H1 (cell line): Measurements from ENCODE around the gene TNFAIP1. TPM values are rescaled to one million over a fixed set of nuclear protein-coding genes. Genes with fewer than 3 reads are reported as not detected.

ENCODE experiments used
- CTCF ChIA-PET: fragments of 300-600 bp; sonication (Branson Sonifier 250); formaldehyde crosslinking; loops from one replicate; lab custom pipeline; 2021; ENCODE audit not compliant: partially characterized antibody; lab: Charles Lee
- POLR2A ChIA-PET: fragments of 300-600 bp; sonication (Branson Sonifier 250); formaldehyde crosslinking; loops from one replicate; lab custom pipeline; 2021; ENCODE audit warnings: inconsistent platforms; ENCODE audit not compliant: partially characterized antibody; lab: Charles Lee
- DNase-seq, 2 experiments: peaks; one replicate each; pipeline versions ENCODE4 v3.0.0 to v3.0.0-alpha.2; 2010 to 2022; ENCODE audit warnings: low spot score in 2 of 2, low read depth in 1 of 2, mixed read lengths in 1 of 2
- FAIRE-seq: peaks from 2 replicates; lab custom pipeline; 2011; peaks lifted over from hg19 to GRCh38; lab: Jason Lieb, UNC
- H2AFZ ChIP-seq: 2 replicates; pipeline ENCODE4 v1.8.1; 2012; ENCODE audit warnings: low read length, inconsistent platforms
- H2AK5ac ChIP-seq: 2 replicates; pipeline ENCODE4 v1.6.1; 2013; ENCODE audit warnings: low read depth, low read length
- H2BK120ac ChIP-seq: replicated peaks from 2 replicates; pipeline ENCODE3; 2013; ENCODE audit warnings: low read depth, low read length, inconsistent platforms
- H2BK12ac ChIP-seq: 2 replicates; pipeline ENCODE4 v1.6.1; 2013; ENCODE audit warnings: low read depth, low read length
- H2BK15ac ChIP-seq: 2 replicates; pipeline ENCODE4 v1.6.1; 2013; ENCODE audit warnings: low read length
- H2BK20ac ChIP-seq: 2 replicates; pipeline ENCODE4 v1.6.1; 2013; ENCODE audit warnings: low read length
- H2BK5ac ChIP-seq: 2 replicates; pipeline ENCODE4 v1.6.1; 2013; ENCODE audit warnings: low read depth, low read length
- H3K14ac ChIP-seq: 2 replicates; pipeline ENCODE4 v1.6.1; 2013; ENCODE audit warnings: inconsistent platforms; ENCODE audit not compliant: insufficient read length
- H3K18ac ChIP-seq: 2 replicates; pipeline ENCODE4 v1.6.1; 2013; ENCODE audit warnings: low read length; ENCODE audit errors: extremely low read depth
- H3K23ac ChIP-seq: 2 replicates; pipeline ENCODE4 v1.6.1; 2013; ENCODE audit warnings: inconsistent platforms; ENCODE audit not compliant: insufficient read length
- H3K23me2 ChIP-seq: 2 replicates; pipeline ENCODE4 v1.6.1; 2013; ENCODE audit warnings: low read depth, low read length
- H3K27ac ChIP-seq: 2 replicates; pipeline ENCODE4 v1.6.1; 2011; ENCODE audit warnings: low read depth, low read length, inconsistent platforms
- H3K27me3 ChIP-seq, 4 experiments: replicated peaks in 1 of 4; 1 replicate in 1 of 4; 2 replicates in 3 of 4; pipeline versions ENCODE4 v1.6.1 to v1.8.1; 2011 to 2013; ENCODE audit warnings: low read length in 3 of 4, mild to moderate bottlenecking in 3 of 4, inconsistent platforms in 2 of 4, mixed read lengths in 2 of 4, moderate library complexity in 1 of 4; ENCODE audit not compliant: control insufficient read depth in 3 of 4, insufficient read depth in 3 of 4; ENCODE audit errors: extremely low read depth in 1 of 4
- H3K36me3 ChIP-seq, 4 experiments: 2 replicates each; pipeline versions ENCODE4 v1.6.1 to v1.8.1; 2011 to 2013; ENCODE audit warnings: mild to moderate bottlenecking in 4 of 4, low read length in 3 of 4, moderate library complexity in 2 of 4, control low read depth in 1 of 4, inconsistent platforms in 1 of 4; ENCODE audit not compliant: insufficient read depth in 4 of 4, control insufficient read depth in 2 of 4
- H3K4ac ChIP-seq: replicated peaks from 2 replicates; pipeline ENCODE3; 2013; ENCODE audit warnings: low read length, low read depth, mixed read lengths, inconsistent platforms; ENCODE audit not compliant: insufficient read length
- H3K4me1 ChIP-seq, 4 experiments: replicated peaks in 1 of 4; 1 replicate in 1 of 4; 2 replicates in 3 of 4; pipeline versions ENCODE4 v1.6.1 to v1.8.1; 2011 to 2013; ENCODE audit warnings: low read length in 3 of 4, inconsistent platforms in 2 of 4, mixed read lengths in 1 of 4; ENCODE audit not compliant: insufficient read depth in 4 of 4, control insufficient read depth in 3 of 4
- H3K4me2 ChIP-seq, 2 experiments: 2 replicates each; pipeline versions ENCODE4 v1.6.1 to v1.8.1; 2011 to 2013; ENCODE audit warnings: low read depth in 2 of 2, low read length in 2 of 2, control low read depth in 1 of 2, inconsistent platforms in 1 of 2, mild to moderate bottlenecking in 1 of 2; ENCODE audit not compliant: insufficient read depth in 1 of 2
- H3K4me3 ChIP-seq, 4 experiments: fragments of 200-600, 300-600 bp in 1 of 4; sonication (generic), shearing (Covaris generic), sonication (Bioruptor Twin) in 1 of 4; 2 replicates each; pipeline versions ENCODE4 v1.5.1 to v1.8.1; 2011 to 2016; ENCODE audit warnings: low read length in 4 of 4, low read depth in 3 of 4, control low read depth in 2 of 4, inconsistent platforms in 2 of 4, mild to moderate bottlenecking in 2 of 4, mixed read lengths in 1 of 4, moderate library complexity in 1 of 4; ENCODE audit not compliant: insufficient read depth in 2 of 4; ENCODE audit errors: extremely low read depth in 1 of 4
- H3K56ac ChIP-seq: replicated peaks from 2 replicates; pipeline ENCODE3; 2013; ENCODE audit warnings: low read depth, mild to moderate bottlenecking, mixed read lengths, low read length, inconsistent platforms; ENCODE audit not compliant: insufficient read length
- H3K79me1 ChIP-seq: 2 replicates; pipeline ENCODE4 v1.6.1; 2013; ENCODE audit warnings: low read depth, low read length, control low read depth
- H3K79me2 ChIP-seq, 2 experiments: 2 replicates each; pipeline versions ENCODE4 v1.6.1 to v1.8.1; 2012 to 2013; ENCODE audit warnings: low read length in 2 of 2, mild to moderate bottlenecking in 2 of 2, inconsistent platforms in 1 of 2; ENCODE audit not compliant: insufficient read depth in 2 of 2, control insufficient read depth in 1 of 2
- H3K9ac ChIP-seq, 4 experiments: replicated peaks in 1 of 4; 1 replicate in 1 of 4; 2 replicates in 3 of 4; pipeline versions ENCODE4 v1.6.1 to v1.8.1; 2011 to 2013; ENCODE audit warnings: low read depth in 3 of 4, low read length in 3 of 4, control low read depth in 2 of 4, mild to moderate bottlenecking in 2 of 4, moderate library complexity in 2 of 4, inconsistent platforms in 1 of 4; ENCODE audit errors: extremely low read depth in 1 of 4
- H3K9me3 ChIP-seq, 2 experiments: 2 replicates each; pipeline versions ENCODE4 v1.6.1 to v1.8.1; 2012 to 2013; ENCODE audit warnings: mild to moderate bottlenecking in 2 of 2, moderate library complexity in 2 of 2, control low read depth in 1 of 2, inconsistent platforms in 1 of 2, low read depth in 1 of 2, low read length in 1 of 2, mixed read lengths in 1 of 2; ENCODE audit not compliant: insufficient read depth in 2 of 2
- H4K20me1 ChIP-seq, 2 experiments: replicated peaks in 1 of 2; 2 replicates each; pipeline versions ENCODE3 to v1.8.1; 2011 to 2013; ENCODE audit warnings: inconsistent platforms in 2 of 2, low read length in 2 of 2, mild to moderate bottlenecking in 1 of 2; ENCODE audit not compliant: insufficient read depth in 2 of 2, control insufficient read depth in 1 of 2
- H4K5ac ChIP-seq: 2 replicates; pipeline ENCODE4 v1.6.1; 2013; ENCODE audit warnings: low read length, low read depth, mixed read lengths, inconsistent platforms; ENCODE audit not compliant: insufficient read length
- H4K8ac ChIP-seq: 2 replicates; pipeline ENCODE4 v1.8.0; 2013; ENCODE audit warnings: mild to moderate bottlenecking, moderate library complexity, low read length, inconsistent platforms; ENCODE audit not compliant: insufficient read depth; ENCODE audit errors: extremely low read depth
- H4K91ac ChIP-seq: replicated peaks from 2 replicates; pipeline ENCODE3; 2013; ENCODE audit warnings: low read length, mixed read lengths, inconsistent platforms; ENCODE audit not compliant: insufficient read length
- ATF2 ChIP-seq: IDR thresholded peaks from 2 replicates; pipeline ENCODE4 v1.6.1; 2012; ENCODE audit warnings: low read length, inconsistent platforms
- BCL11A ChIP-seq, 2 experiments: IDR thresholded peaks; one replicate each; pipeline ENCODE4 v1.6.1; 2011; ENCODE audit warnings: low read depth in 2 of 2, low read length in 2 of 2, mild to moderate bottlenecking in 2 of 2
- CBX8 ChIP-seq: fragments of 300-800, 300-1000 bp; sonication (generic); IDR thresholded peaks from 2 replicates; pipeline ENCODE4 v1.7.1; 2016; ENCODE audit warnings: low read depth, low read length, borderline replicate concordance
- CEBPB ChIP-seq: IDR thresholded peaks from 2 replicates; pipeline ENCODE4 v1.6.1; 2012; ENCODE audit warnings: low read depth, low read length
- E2F6 ChIP-seq: IDR thresholded peaks from 2 replicates; pipeline ENCODE4 v1.6.1; 2012; ENCODE audit warnings: inconsistent platforms
- HDAC6 ChIP-seq: IDR thresholded peaks from one replicate; pipeline ENCODE4 v1.7.1; 2012; ENCODE audit warnings: low read depth, mild to moderate bottlenecking, inconsistent platforms, low read length, moderate library complexity
- NANOG ChIP-seq: IDR thresholded peaks from 2 replicates; pipeline ENCODE4 v1.6.1; 2011; ENCODE audit warnings: low read length, low read depth, mild to moderate bottlenecking, inconsistent platforms; ENCODE audit not compliant: insufficient read depth, poor library complexity, severe bottlenecking
- PHF8 ChIP-seq: fragments of 200-600 bp; sonication (generic); conservative IDR thresholded peaks from 2 replicates; pipeline ENCODE4 v1.7.1; 2012; ENCODE audit warnings: low read depth, mild to moderate bottlenecking, inconsistent platforms, low read length, moderate library complexity
- RXRA ChIP-seq: IDR thresholded peaks from 2 replicates; pipeline ENCODE4 v1.6.1; 2011; ENCODE audit warnings: low read depth, mild to moderate bottlenecking, low read length, moderate library complexity; ENCODE audit not compliant: insufficient read depth
- USF2 ChIP-seq: IDR thresholded peaks from 2 replicates; pipeline ENCODE4 v1.6.1; 2011; ENCODE audit warnings: low read length, improper control_type of control experiment
- WGBS, 2 experiments: shearing (Covaris generic) in 1 of 2; methylation state at CpG; one replicate each; pipeline versions ENCODE4 v1.1.6 to v1.1.7; 2013 to 2015; ENCODE audit warnings: low lambda C conversion rate in 2 of 2, mixed read lengths in 2 of 2, inconsistent platforms in 1 of 2, low coverage in 1 of 2, missing lambda C conversion rate in 1 of 2; ENCODE audit not compliant: insufficient replicate concordance in 2 of 2, insufficient coverage in 1 of 2, insufficient read length in 1 of 2; ENCODE audit errors: extremely low coverage in 1 of 2, missing lambda C conversion rate in 1 of 2; 5-methylcytosine and 5-hydroxymethylcytosine counted together
- polyA plus RNA-seq, 7 experiments: library from polyadenylated mRNA; depleted of rRNA in 3 of 7; stranded (reverse) in 5 of 7; unstranded in 2 of 7; fragments of >200 nt in 5 of 7; fragments of 200-250 nt in 2 of 7; gene quantifications; 1 replicate in 5 of 7; 2 replicates in 1 of 7; 4 replicates in 1 of 7; pipeline versions ENCODE4 v1.2.1 to v1.2.3, GENCODE V29; 2011 to 2013; ENCODE audit warnings: missing spikeins in 2 of 7, mixed read lengths in 2 of 7
- total RNA-seq: library from RNA; stranded (reverse); fragmentation: NEBNext Ultra II Directional; extraction: Animal tissue kit (Norgen Biotek cat#: 25700); gene quantifications from 2 replicates; pipeline ENCODE4 v1.2.1, GENCODE V29; 2021

TNFAIP1 gene
- total and polyA plus RNA-seq, 2 of the 8 experiments (the other 6 are each of a cell fraction or from before 2014, with no cell fraction given), result 16.9 to 19.5 TPM

- no peak overlapping the region for H3K4me3 ChIP-seq
- 80% methylated on average over 1 of the region's 1 CpG; no CpG with 5 or more reads in 1 of the 2 experiments for WGBS, 2 experiments
- TF ChIP-seq CEBPB, result no peak
- no peak for TF ChIP-seq CBX8
- TF ChIP-seq NANOG, result no peak
- no peak for TF ChIP-seq USF2
- TF ChIP-seq RXRA, result no peak
- no peak for TF ChIP-seq E2F6
- no peak for TF ChIP-seq ATF2
- TF ChIP-seq BCL11A (IDR thresholded peaks at IDR 0.05; ENCODE audit: low read depth in 2 of 2, low read length in 2 of 2), result no peak
- TF ChIP-seq PHF8, result no peak
- TF ChIP-seq HDAC6, result no peak
Observed at GRCh38 chr17:28390984-28391383, 55.4 kb downstream of the TNFAIP1 start.

More at GRCh38 chr17:28390984-28391383, 55.4 kb downstream of the TNFAIP1 start:
- no peaks in the 10 kb centered on the region; a peak in 1 of 7 replicates for H3K4me1 ChIP-seq
- no peak overlapping the region for H4K5ac ChIP-seq
- FAIRE-seq, result no peak
- no peak overlapping the region for H3K18ac ChIP-seq
- H2BK5ac ChIP-seq, result no peak overlapping the region
- H3K79me1 ChIP-seq, result no peaks in the 10 kb centered on the region
- H3K23ac ChIP-seq, result no peak overlapping the region
- no peak overlapping the region for H2BK20ac ChIP-seq
- H3K9ac ChIP-seq, result no peak overlapping the region
- no peak overlapping the region for H3K27ac ChIP-seq
- H2BK15ac ChIP-seq, result no peak overlapping the region
- H3K9me3 ChIP-seq, result no peaks in the 10 kb centered on the region
- no peak overlapping the region for H3K14ac ChIP-seq
- no peak overlapping the region for H2BK12ac ChIP-seq
- peaks cover 0 to 3% (median 1%) of the 10 kb centered on the region in 4 experiments; a peak in 1 of 7 replicates for H3K27me3 ChIP-seq
- no peaks in the 10 kb centered on the region for H3K23me2 ChIP-seq
- no peak overlapping the region for H2AFZ ChIP-seq
- H4K8ac ChIP-seq, result no peak overlapping the region
- no peaks in the 10 kb centered on the region for H3K79me2 ChIP-seq
- H3K4me2 ChIP-seq, result no peak overlapping the region
- ChIA-PET POLR2A (interaction anchor here (0.6 to 12.7 kb wide), 2 partner anchors 11 to 86 kb away, joined by 3 to 135 read pairs; partner anchors contain the start of gene SLC46A1), CTCF (interaction anchor here (0.6 to 2.0 kb wide), 3 partner anchors 9 to 1435 kb away, joined by 3 to 9 read pairs (median 3); no protein-coding TSS in a partner anchor)
- H3K36me3 ChIP-seq, result 0 out of 8 replicates have a peak, but pooled peaks cover 0 to 3% (median 0%) of the 10 kb centered on the region in 4 experiments
- H4K91ac ChIP-seq, result no peak overlapping the region
- H4K20me1 ChIP-seq, result no peaks in the 10 kb centered on the region
- no peak for DNase-seq
- no peak overlapping the region for H3K4ac ChIP-seq
- H2AK5ac ChIP-seq, result no peak overlapping the region
- H3K56ac ChIP-seq, result no peak overlapping the region
- H2BK120ac ChIP-seq, result no peak overlapping the region
